Fibroblast of mammary gland (primary cell): ENCODE results near the gene POMGNT2.
"Not testable (repeated sequence)": the region's sequence is repeated elsewhere in the genome, so short reads cannot be mapped to it uniquely, and the experiment has no call there.

Experiments
- DNase-seq: peaks from one replicate; pipeline ENCODE4 v3.0.0-alpha.2; 2010; ENCODE audit warnings: low read depth
- H3K4me3 ChIP-seq: 2 replicates; pipeline ENCODE4 v1.5.1; 2011; ENCODE audit warnings: low read depth, mild to moderate bottlenecking, low read length, moderate library complexity; ENCODE audit not compliant: control insufficient read depth
- TF ChIP-seq, protein P1 (sequence below): conservative IDR thresholded peaks from 2 replicates; pipeline ENCODE4 v1.5.1; 2011; ENCODE audit warnings: low read depth, low read length, inconsistent platforms; ENCODE audit not compliant: control insufficient read depth, insufficient read depth

The POMGNT2 gene

DNA sequence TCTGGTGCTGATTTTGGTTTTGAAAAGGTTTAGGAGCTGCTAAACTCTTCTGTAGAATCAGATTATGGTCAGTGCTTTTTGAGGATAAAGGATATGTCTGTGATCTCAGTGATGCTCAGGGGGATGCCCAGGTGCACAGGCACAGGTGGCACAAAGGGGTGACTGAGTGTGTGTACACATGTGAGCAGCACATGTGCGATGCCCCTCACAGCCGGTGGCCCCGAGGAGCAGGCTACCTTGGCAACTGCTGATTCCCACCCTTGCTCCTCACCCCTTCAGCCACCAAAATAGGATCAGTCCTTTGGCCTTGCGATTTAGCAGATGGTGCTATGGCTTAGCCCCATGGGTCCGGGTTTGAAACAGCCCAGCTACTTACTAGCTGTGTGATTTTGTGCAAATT lies 51.1 kb downstream of the POMGNT2 start:
- no peak overlapping the region for H3K4me3 ChIP-seq
- no peak for DNase-seq
- TF ChIP-seq, protein P1, sequence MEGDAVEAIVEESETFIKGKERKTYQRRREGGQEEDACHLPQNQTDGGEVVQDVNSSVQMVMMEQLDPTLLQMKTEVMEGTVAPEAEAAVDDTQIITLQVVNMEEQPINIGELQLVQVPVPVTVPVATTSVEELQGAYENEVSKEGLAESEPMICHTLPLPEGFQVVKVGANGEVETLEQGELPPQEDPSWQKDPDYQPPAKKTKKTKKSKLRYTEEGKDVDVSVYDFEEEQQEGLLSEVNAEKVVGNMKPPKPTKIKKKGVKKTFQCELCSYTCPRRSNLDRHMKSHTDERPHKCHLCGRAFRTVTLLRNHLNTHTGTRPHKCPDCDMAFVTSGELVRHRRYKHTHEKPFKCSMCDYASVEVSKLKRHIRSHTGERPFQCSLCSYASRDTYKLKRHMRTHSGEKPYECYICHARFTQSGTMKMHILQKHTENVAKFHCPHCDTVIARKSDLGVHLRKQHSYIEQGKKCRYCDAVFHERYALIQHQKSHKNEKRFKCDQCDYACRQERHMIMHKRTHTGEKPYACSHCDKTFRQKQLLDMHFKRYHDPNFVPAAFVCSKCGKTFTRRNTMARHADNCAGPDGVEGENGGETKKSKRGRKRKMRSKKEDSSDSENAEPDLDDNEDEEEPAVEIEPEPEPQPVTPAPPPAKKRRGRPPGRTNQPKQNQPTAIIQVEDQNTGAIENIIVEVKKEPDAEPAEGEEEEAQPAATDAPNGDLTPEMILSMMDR, result no peak

DNA sequence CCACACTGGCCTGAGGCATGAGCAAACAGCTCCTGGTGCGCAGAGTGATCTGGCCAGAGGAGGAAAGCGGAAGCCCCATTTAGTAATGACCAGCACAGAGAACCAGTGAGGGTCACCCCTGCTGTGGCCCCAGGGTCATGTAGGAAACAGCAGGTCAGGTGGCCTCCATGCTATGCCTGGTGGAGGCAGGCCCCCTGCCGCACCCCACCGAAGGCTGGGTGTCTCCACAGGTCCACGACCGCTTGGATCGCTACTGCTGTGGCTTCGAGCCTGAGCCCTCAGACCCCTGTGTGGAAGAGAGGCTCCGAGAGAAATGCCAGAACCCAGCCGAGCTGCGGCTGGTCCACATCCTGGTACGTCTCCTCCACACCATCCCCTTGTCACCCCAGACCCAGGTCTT lies 52.6 kb downstream of the POMGNT2 start:
- no peak overlapping the region for H3K4me3 ChIP-seq
- TF ChIP-seq, protein P1, result no peak
- no peak for DNase-seq

DNA sequence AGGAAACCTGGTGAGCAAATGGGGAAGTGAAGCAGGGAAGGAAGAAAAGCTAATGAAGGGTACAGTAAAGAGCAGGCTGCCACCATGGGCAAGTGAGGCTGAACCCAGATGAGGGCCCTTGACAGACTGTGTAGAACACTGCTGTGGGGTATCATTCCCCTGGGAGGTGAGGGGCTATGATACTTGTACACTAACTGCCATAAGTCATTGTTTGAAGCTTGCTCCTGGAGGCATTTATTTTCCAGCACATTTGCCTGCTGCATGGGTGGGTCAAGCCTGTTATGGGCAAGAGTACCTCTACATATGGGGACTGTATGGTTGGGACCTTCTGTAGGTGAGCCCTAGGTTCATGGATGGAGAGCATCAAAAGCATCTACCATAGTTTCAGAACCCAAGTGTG lies 57.4 kb downstream of the POMGNT2 start:
- TF ChIP-seq, protein P1, result no peak
- no peak for DNase-seq
- H3K4me3 ChIP-seq, result no peak overlapping the region

DNA sequence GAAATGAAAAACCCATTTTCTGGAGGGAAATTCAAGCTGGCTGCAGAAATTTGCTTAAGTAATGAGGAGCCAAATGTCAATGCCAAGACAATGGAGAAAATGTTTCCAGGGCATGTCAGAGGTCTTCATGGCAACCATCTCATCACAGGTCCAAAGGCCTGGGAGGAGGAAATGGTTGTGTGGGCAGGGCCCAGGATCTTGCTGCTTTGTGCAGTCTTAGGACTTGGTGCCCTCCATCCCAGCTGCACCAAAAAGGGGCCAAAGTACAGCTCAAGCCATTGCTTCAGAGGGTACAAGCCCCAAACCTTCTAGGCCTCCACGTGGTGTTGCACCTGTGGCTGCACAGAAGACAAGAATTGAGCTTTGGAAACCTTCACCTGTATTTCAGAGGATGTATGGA lies 59.3 kb downstream of the POMGNT2 start:
- DNase-seq, result no peak
- H3K4me3 ChIP-seq, result no peak overlapping the region
- TF ChIP-seq, protein P1, result no peak

DNA sequence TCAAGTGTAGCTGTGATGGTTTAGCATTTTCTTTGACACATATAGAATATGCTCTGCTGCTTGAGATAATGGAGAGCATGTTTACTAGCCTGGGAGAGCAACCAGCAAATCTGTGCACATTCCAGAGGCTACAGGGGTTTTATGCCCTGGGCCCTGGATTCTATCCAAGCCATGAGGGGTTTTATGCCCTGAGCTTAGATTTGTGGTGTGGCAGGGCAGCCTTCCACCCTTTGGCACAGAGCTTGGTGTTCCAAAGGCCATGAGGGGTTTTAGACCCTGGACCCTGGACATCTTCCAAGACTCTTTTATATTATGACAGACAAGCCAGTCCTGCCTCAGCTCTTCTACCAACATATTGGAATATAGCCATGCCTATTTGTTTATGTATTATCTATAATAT lies 60.8 kb downstream of the POMGNT2 start:
- DNase-seq, H3K4me3 ChIP-seq: not testable (repeated sequence)

DNA sequence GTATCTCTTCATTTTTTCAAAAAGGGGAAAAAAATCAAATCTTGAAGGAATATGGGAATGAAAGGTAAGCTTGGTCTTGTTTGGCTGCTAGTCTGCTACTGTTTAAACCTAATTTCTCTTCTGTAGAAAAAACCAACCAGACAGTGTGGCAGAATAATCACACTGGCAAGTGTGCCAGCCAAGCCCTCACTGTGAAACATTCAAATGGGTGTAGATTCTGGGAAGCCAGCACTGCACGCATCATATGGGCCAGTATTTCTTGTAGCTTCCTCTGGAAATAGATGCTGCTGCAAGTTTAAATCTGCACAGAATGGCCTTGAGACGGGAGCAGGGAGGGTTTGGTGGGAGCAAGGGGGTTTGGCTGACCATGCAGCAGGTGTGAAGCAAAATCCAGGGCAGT lies 62.1 kb downstream of the POMGNT2 start:
- no peak overlapping the region for H3K4me3 ChIP-seq
- DNase-seq, result no peak
- TF ChIP-seq, protein P1, result no peak

DNA sequence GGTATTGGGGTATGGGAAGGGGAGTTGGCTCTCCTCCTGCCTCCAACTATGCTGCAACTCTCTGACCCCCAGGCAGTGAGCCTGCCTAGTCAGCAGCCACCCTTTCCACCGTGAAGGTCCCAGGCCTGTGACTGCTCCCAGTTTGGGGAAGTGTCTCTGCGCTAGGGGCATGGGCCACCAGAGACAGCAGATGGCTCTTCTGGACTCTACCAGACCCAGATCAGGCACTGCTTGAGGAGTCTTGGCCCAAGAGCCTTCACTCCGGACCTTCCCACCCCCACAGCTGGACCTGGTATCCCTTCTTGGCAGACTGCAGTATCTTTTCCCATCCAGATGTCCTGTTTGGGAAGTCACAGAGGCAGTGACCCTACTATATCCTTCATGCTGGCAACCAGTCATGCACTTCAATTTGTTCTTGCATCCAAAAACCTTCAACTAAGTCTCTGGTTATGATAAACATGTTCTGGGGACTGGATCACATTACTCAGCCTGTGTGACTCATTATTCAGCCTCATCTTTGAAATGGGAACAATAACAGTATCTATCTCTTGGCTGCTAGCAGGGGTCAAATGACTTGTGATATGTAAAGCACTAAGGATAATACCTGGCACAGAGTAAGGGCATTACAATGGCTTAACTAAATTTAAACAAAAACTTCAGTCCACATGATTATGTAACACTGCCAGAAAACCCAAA lies 62.7 kb downstream of the POMGNT2 start:
- TF ChIP-seq, protein P1, result no peak
- peak; percentile 38 for DNase-seq
- H3K4me3 ChIP-seq, result no peak overlapping the region
